Uterus (tissue), 4 donors: ENCODE data around the gene ELP1. TPM values are rescaled to one million over a fixed set of nuclear protein-coding genes. Genes with fewer than 3 reads are reported as not detected.

Experiments used
- DNase-seq, 2 donors: peaks; one replicate each; pipeline ENCODE4 v3.0.0-alpha.2; 2019 to 2020
- H3K27ac ChIP-seq, 2 donors: fragments of 200-600 bp; sonication (generic); 1 replicate in 1 of 2; 2 replicates in 1 of 2; pipeline ENCODE4 v1.5.1; 2016 to 2018
- H3K27me3 ChIP-seq, 2 donors: fragments of 200-600 bp; sonication (generic); one replicate each; pipeline ENCODE4 v1.5.1; 2018 to 2019; ENCODE audit warnings: control low read depth in 1 of 2
- H3K36me3 ChIP-seq, 2 donors: fragments of 200-600 bp; sonication (generic); one replicate each; pipeline ENCODE4 v1.5.1; 2019; ENCODE audit warnings: control low read depth in 1 of 2
- H3K4me1 ChIP-seq, 2 donors: fragments of 200-600 bp; sonication (generic); one replicate each; pipeline ENCODE4 v1.5.1; 2018 to 2019; ENCODE audit warnings: control low read depth in 1 of 2
- H3K4me3 ChIP-seq, 2 donors: fragments of 200-600 bp; sonication (generic); 1 replicate in 1 of 2; 2 replicates in 1 of 2; pipeline ENCODE4 v1.5.1; 2018 to 2019; ENCODE audit warnings: mild to moderate bottlenecking in 1 of 2
- H3K9me3 ChIP-seq, 2 donors: fragments of 200-600 bp; sonication (generic); one replicate each; pipeline ENCODE4 v1.5.1; 2019; ENCODE audit warnings: control low read depth in 1 of 2
- CTCF ChIP-seq, 4 experiments: fragments of 200-600 bp in 2 of 4; fragments of 450-650 bp in 2 of 4; sonication (generic) in 2 of 4; IDR thresholded peaks; one replicate each; pipeline ENCODE4 v1.5.1; 2016 to 2019; ENCODE audit warnings: antibody characterized with exemption in 4 of 4, mild to moderate bottlenecking in 2 of 4, moderate library complexity in 1 of 4
- POLR2A ChIP-seq, 2 donors: fragments of 450-650 bp; IDR thresholded peaks; one replicate each; pipeline ENCODE4 v1.6.1; 2016; ENCODE audit warnings: antibody characterized with exemption in 2 of 2, mild to moderate bottlenecking in 1 of 2, moderate library complexity in 1 of 2
- intact Hi-C: fragments of 100-400 bp; cut with DNase I; formaldehyde crosslinking; loops from one replicate; pipeline ENCODE4 v1.15.1; 2023; ENCODE audit warnings: low total_unique reads
- small RNA-seq: library from RNA; depleted of rRNA; stranded (forward); fragments of <200 nt; gene quantifications from one replicate; pipeline ENCODE3, GENCODE V24; 2016
- total RNA-seq, 4 donors: library from RNA; depleted of rRNA in 3 of 4; stranded (reverse); fragments of >200 nt in 3 of 4; gene quantifications; one replicate each; pipeline versions ENCODE4 v1.1.0 to v1.2.4, GENCODE V29; 2014 to 2023
- donor health status: DM: yes; HTN: yes; CAD: no.

Gene ELP1
- total RNA-seq, 4 donors from 2014 or later: 5.0 to 71.2 (median 36.2) TPM

GRCh38 chr9:108834959-108835665 lies 98.8 kb downstream of the ELP1 start:
- H3K4me3 ChIP-seq: no peak overlapping the region
- no peak for TF ChIP-seq CTCF (IDR thresholded peaks at IDR 0.05)
- no peak for TF ChIP-seq POLR2A (IDR thresholded peaks at IDR 0.05)
- no peak overlapping the region for H3K27ac ChIP-seq
- intact Hi-C loops: no loop called here
- H3K36me3 ChIP-seq: no peaks in the 10 kb centered on the region
- DNase-seq: no peak
- H3K9me3 ChIP-seq: no peaks in the 10 kb centered on the region
- no peaks in the 10 kb centered on the region for H3K4me1 ChIP-seq
- H3K27me3 ChIP-seq: no peaks in the 10 kb centered on the region

- H3K27ac ChIP-seq: no peak overlapping the region
- H3K4me1 ChIP-seq: no peaks in the 10 kb centered on the region
- intact Hi-C loops: no loop called here
- H3K36me3 ChIP-seq: no peaks in the 10 kb centered on the region
- H3K27me3 ChIP-seq: no peaks in the 10 kb centered on the region
- no peaks in the 10 kb centered on the region for H3K9me3 ChIP-seq
- no peak for TF ChIP-seq POLR2A (IDR thresholded peaks at IDR 0.05)
- TF ChIP-seq CTCF (IDR thresholded peaks at IDR 0.05): no peak
- H3K4me3 ChIP-seq: no peak overlapping the region
- DNase-seq: no peak
These were observed 101.8 kb downstream of the ELP1 start for GRCh38 chr9:108832179-108832500.

- no peaks in the 10 kb centered on the region for H3K36me3 ChIP-seq
- no peak overlapping the region for H3K27ac ChIP-seq
- H3K4me3 ChIP-seq: no peak overlapping the region
- H3K27me3 ChIP-seq: no peaks in the 10 kb centered on the region
- no peaks in the 10 kb centered on the region for H3K9me3 ChIP-seq
- intact Hi-C loops: no loop called here
- H3K4me1 ChIP-seq: no peaks in the 10 kb centered on the region
- no peak for DNase-seq
- no peak for TF ChIP-seq POLR2A (IDR thresholded peaks at IDR 0.05)
These were observed 102.3 kb downstream of the ELP1 start for GRCh38 chr9:108831496-108832178.

GRCh38 chr9:108830272-108830671 lies 103.7 kb downstream of the ELP1 start:
- no peaks in the 10 kb centered on the region for H3K4me1 ChIP-seq
- intact Hi-C loops: no loop called here

GRCh38 chr9:108823829-108824228 lies 110.1 kb downstream of the ELP1 start:
- H3K27me3 ChIP-seq: no peaks in the 10 kb centered on the region
- no peak overlapping the region for H3K27ac ChIP-seq
- no peak for TF ChIP-seq CTCF (IDR thresholded peaks at IDR 0.05)
- no peak for TF ChIP-seq POLR2A (IDR thresholded peaks at IDR 0.05)
- no peak for DNase-seq
- no peak overlapping the region for H3K4me3 ChIP-seq
- intact Hi-C loops: no loop called here
- no peaks in the 10 kb centered on the region for H3K9me3 ChIP-seq
- H3K36me3 ChIP-seq: no peaks in the 10 kb centered on the region
- no peaks in the 10 kb centered on the region for H3K4me1 ChIP-seq

More at GRCh38 chr9:108830272-108830671, 103.7 kb downstream of the ELP1 start:
- Histone ChIP-seq H3K36me3 (no peaks in the 10 kb centered on the region), H3K27ac (no peak overlapping the region), H3K9me3 (no peaks in the 10 kb centered on the region), H3K4me3 (no peak overlapping the region), H3K27me3 (no peaks in the 10 kb centered on the region)
- TF ChIP-seq POLR2A (IDR thresholded peaks at IDR 0.05): no peak
- TF ChIP-seq CTCF (IDR thresholded peaks at IDR 0.05): no peak
- DNase-seq: no peak

Small RNA genes within 50 kb of the gene (small RNA-seq; reads per million reads assigned to genes)
- not detected for gene AL359692.1

Other genes starting within 250 kb of the ELP1 start
- not detected for gene ACTL7B, start 78.1 kb downstream of the ELP1 start, total RNA-seq
- gene ACTL7A, start 71.9 kb downstream of the ELP1 start, total RNA-seq: not detected
- gene ABITRAM, start 276 bp upstream of the ELP1 start, total RNA-seq: 10 to 100 TPM in 1 of 4 donors, 1 to 10 TPM in 3; 1.3 to 13.1 (median 6.3) TPM
- 10 to 100 TPM; 32.3 to 62.0 (median 41.4) TPM for gene CTNNAL1, start 79.4 kb upstream of the ELP1 start, total RNA-seq
- 10 to 100 TPM; 59.7 to 80.0 (median 76.0) TPM for gene TMEM245, start 185.8 kb upstream of the ELP1 start, total RNA-seq
- 10 to 100 TPM in 2 of 4 donors, 1 to 10 TPM in 1, under 1 TPM in 1; under 0.01 to 10.9 (median 10.1) TPM for gene FRRS1L, start 233.1 kb upstream of the ELP1 start, total RNA-seq